ENCODE results near the gene RABGAP1L.

DNA sequence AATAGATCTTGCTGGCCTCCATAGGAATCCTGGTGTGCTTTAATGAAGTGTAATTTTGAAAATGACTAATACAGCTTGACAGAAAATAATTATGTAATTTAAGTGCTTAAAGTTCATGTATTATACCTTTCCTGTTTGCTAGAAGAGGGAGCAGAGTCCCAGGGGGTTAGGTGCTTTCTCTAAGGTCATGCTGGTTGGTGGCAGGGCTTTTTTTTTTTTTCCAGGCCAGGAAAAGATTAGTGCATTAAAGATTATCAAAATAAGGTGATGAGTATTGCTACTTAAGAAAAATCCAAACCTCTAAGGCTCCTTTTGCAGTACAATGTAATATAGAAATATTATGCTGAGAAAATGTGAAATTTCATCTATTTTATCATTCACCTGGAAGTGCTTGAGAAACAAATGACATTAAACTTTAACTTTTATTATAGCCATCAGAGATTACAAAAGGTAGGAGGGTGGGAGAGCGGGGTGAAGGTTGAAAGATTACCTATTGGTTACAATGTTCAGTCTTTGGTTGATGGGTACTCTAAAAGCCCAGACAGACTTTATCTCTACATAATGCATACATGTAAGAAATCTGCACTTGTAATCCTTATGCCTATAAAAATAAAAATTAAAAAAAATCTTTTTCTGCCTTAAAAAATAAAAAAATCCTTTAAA is 110.8 kb downstream of the RABGAP1L start:
- TF ChIP-seq POLR2A (IDR thresholded peaks at IDR 0.05; ENCODE audit: low read length) = no peak
- no peak for TF ChIP-seq GATA1 (IDR thresholded peaks at IDR 0.05; ENCODE audit: low read depth, low read length)

Measured in erythroblast (primary cell).